WTC11 (cell line): Measurements from ENCODE around the gene ACTN1.

Experiments
- CREB1 ChIP-seq: sonication (generic); formaldehyde crosslinking; IDR thresholded peaks from 2 replicates; pipeline ENCODE4 v1.8.0; 2023; ENCODE audit warnings: mild to moderate bottlenecking, missing genetic modification reagents
- CTCF ChIP-seq: fragments of 200-600 bp; IDR thresholded peaks from 2 replicates; pipeline ENCODE4 v1.8.0; 2022; ENCODE audit warnings: antibody characterized with exemption
- E2F1 ChIP-seq: sonication (generic); formaldehyde crosslinking; IDR thresholded peaks from 2 replicates; pipeline ENCODE4 v1.8.0; 2022; ENCODE audit warnings: mild to moderate bottlenecking, missing genetic modification reagents
- ETV6 ChIP-seq: sonication (generic); formaldehyde crosslinking; IDR thresholded peaks from 2 replicates; pipeline ENCODE4 v1.8.1; 2022; ENCODE audit warnings: mild to moderate bottlenecking, missing genetic modification reagents
- FOXP1 ChIP-seq: sonication (generic); formaldehyde crosslinking; IDR thresholded peaks from 2 replicates; pipeline ENCODE4 v1.8.0; 2022; ENCODE audit warnings: missing genetic modification reagents, mild to moderate bottlenecking, moderate library complexity, borderline replicate concordance
- GTF2I ChIP-seq: fragments of 250-450 bp; sonication (Bioruptor Pico); conservative IDR thresholded peaks from 2 replicates; pipeline ENCODE4 v1.4.0; 2021; ENCODE audit warnings: mild to moderate bottlenecking
- KAT7 ChIP-seq: sonication (generic); formaldehyde crosslinking; IDR thresholded peaks from 2 replicates; pipeline ENCODE4 v1.8.1; 2023; ENCODE audit warnings: missing genetic modification reagents, mild to moderate bottlenecking, borderline replicate concordance
- MAX ChIP-seq: sonication (generic); formaldehyde crosslinking; IDR thresholded peaks from 2 replicates; pipeline ENCODE4 v1.8.0; 2022; ENCODE audit warnings: mild to moderate bottlenecking, missing genetic modification reagents
- PREB ChIP-seq: sonication (generic); formaldehyde crosslinking; IDR thresholded peaks from 2 replicates; pipeline ENCODE4 v1.8.1; 2022; ENCODE audit warnings: mild to moderate bottlenecking, missing genetic modification reagents, moderate library complexity, borderline replicate concordance
- SP1 ChIP-seq: sonication (generic); formaldehyde crosslinking; conservative IDR thresholded peaks from 2 replicates; pipeline ENCODE4 v1.8.1; 2022; ENCODE audit warnings: missing genetic modification reagents

GRCh38 chr14:68842298-68842697, 136.8 kb downstream of the ACTN1 start:
- no peak for TF ChIP-seq CREB1 (CRISPR knock-in tag)
- TF ChIP-seq FOXP1, result no peak
- no peak for TF ChIP-seq CTCF
- no peak for TF ChIP-seq MAX
- no peak for TF ChIP-seq KAT7 (CRISPR knock-in tag)
- TF ChIP-seq ETV6 (CRISPR knock-in tag), result no peak
- TF ChIP-seq GTF2I (CRISPR knock-in tag), result no peak
- no peak for TF ChIP-seq PREB (CRISPR knock-in tag)
- no peak for TF ChIP-seq SP1
- no peak for TF ChIP-seq E2F1 (CRISPR knock-in tag)
